GM13977 (cell line): ENCODE data around the gene PELI2.

Experiments
- DNase-seq: peaks from one replicate; pipeline ENCODE4 v3.0.0; 2012; ENCODE audit warnings: low spot score
- in situ Hi-C: fragments of 300-500 bp; cut with MboI; formaldehyde crosslinking; loops from one replicate; pipeline ENCODE4 v1.12.0; 2022; ENCODE audit warnings: low sequenced_read_pairs, low pct_unique_long_range_greater_than_20kb, mixed read lengths, inconsistent platforms; ENCODE audit not compliant: unreplicated experiment
- TF ChIP-seq, protein P1 (sequence below): IDR thresholded peaks from 2 replicates; pipeline ENCODE4 v1.5.1; 2012; ENCODE audit warnings: mild to moderate bottlenecking, control low read depth; ENCODE audit not compliant: insufficient read depth; ENCODE audit errors: extremely low read depth, missing control alignments

The PELI2 gene

DNA sequence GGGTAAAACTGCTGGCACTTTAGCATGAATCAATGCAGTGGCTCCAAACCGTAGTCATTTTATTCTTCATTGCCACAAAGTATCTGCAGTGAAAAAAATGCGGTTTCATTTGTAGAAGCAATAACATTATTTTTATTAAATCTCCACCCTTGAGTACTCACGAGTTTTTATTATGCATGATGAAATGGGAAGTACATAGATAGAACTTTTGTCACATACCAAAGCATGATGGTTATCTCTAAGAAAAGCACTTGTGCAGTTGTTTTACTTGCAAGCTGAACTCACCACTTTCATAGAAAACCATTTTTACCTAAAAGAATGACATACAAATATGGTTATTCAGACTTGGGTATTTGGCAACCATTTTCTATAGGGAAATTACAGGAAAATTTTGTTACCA is 90.3 kb downstream of the PELI2 start:
- no peak for DNase-seq
- TF ChIP-seq, protein P1, sequence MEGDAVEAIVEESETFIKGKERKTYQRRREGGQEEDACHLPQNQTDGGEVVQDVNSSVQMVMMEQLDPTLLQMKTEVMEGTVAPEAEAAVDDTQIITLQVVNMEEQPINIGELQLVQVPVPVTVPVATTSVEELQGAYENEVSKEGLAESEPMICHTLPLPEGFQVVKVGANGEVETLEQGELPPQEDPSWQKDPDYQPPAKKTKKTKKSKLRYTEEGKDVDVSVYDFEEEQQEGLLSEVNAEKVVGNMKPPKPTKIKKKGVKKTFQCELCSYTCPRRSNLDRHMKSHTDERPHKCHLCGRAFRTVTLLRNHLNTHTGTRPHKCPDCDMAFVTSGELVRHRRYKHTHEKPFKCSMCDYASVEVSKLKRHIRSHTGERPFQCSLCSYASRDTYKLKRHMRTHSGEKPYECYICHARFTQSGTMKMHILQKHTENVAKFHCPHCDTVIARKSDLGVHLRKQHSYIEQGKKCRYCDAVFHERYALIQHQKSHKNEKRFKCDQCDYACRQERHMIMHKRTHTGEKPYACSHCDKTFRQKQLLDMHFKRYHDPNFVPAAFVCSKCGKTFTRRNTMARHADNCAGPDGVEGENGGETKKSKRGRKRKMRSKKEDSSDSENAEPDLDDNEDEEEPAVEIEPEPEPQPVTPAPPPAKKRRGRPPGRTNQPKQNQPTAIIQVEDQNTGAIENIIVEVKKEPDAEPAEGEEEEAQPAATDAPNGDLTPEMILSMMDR: no peak
- in situ Hi-C loops: no loop called here

DNA sequence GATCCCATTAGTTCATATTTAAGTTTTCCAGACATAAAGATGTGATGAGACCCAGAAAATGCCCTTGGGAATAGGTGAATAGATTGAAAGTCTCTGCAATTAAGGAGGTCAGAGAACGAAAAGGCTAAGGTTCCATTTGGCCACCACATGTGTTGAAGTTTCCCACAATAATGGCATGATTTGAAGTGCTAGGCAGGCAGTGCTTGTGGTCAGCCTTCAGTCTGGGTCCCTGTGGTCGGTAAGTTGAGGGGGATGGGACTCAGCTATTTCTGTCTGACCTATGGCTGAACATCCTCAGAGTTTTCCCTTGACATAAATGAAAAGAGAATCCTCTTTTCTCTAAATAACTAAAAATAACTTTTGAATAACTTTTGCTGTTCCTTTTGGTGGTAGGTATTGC is 92.4 kb downstream of the PELI2 start:
- in situ Hi-C loops: no loop called here

DNA sequence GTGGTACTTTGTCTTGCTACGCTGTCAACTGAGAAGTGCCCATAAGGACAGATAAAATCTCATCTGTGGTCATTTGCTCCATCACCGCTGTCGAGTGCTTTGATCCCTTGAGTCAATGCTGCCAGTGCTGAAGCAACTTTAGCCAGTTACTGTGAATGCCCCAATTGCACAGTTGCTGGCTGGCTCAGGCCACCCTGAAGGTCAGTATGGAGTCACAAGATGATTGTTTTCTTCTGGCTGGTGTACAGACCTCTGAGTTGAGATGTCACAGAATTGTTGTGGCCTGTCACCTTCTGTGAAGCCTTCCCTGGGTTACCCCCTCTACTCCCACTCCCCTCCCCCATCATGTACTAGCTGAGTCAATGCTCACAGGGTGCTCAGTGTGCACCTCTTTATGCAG is 92.9 kb downstream of the PELI2 start:
- no peak for DNase-seq
- TF ChIP-seq, protein P1: no peak
- in situ Hi-C loops: no loop called here

More for the DNA sequence above, 92.4 kb downstream of the PELI2 start:
- TF ChIP-seq, protein P1: no peak
- no peak for DNase-seq

DNA sequence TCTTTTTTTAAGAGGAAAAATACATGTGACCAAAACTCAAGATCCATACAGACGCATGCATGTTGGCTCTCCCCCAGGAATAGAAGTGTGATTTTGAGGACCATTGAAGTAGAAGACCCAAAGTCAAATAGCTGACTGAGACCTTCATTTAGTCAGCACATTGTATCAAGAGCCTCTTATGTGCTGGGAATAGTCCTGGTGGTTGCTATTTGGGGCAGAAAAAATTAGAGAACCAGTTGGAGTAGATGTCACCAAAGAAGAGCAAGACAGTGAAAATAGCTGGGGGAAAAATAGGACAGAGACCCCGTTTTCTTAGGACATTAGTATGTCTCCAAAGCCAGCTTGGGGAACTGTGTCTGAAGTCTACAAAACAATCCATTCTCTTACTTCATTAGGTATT is 93.6 kb downstream of the PELI2 start:
- DNase-seq: no peak
- TF ChIP-seq, protein P1: no peak
- in situ Hi-C loops: no loop called here

DNA sequence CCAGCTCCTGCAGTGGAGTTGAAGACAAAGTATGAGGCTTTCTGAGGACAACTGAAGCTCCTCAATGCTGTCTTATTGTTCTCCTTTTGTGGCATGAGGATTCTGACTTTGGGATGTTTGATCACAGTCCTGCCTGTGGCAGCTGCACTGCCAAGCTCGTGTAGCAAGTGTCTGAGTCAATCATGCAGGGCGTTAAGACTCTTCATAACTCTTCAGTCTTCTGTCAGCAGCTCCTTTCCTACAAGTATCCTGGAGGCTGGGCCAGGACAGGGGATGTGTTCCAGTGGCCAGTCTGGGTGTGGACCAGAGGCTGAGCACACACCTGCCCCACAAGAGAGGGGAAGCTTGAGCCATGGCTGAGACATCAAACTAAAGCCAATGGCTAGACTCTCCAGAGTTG is 94.3 kb downstream of the PELI2 start:
- in situ Hi-C loops: no loop called here
- no peak for DNase-seq
- TF ChIP-seq, protein P1: no peak

DNA sequence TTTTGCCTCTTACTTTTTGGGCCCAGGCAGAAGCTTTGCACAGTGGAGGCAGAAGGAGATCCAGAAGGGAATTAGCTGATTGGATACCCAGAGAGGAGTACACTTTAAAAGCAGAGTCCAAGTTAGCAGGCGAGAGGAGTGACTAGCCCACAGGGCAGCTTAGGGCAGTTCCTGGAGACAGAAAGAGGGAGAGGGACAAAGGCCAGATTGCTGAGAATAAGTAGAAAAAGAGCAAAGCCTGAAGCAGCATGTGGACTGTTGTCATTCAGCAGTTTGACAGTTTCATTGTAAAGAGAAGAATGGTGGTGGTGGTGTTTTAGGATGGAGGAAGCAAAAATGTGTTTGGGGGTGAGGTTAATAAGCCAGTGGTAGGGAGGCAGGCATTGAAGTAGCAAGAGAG is 95.1 kb downstream of the PELI2 start:
- in situ Hi-C loops: no loop called here
- TF ChIP-seq, protein P1: no peak
- no peak for DNase-seq

DNA sequence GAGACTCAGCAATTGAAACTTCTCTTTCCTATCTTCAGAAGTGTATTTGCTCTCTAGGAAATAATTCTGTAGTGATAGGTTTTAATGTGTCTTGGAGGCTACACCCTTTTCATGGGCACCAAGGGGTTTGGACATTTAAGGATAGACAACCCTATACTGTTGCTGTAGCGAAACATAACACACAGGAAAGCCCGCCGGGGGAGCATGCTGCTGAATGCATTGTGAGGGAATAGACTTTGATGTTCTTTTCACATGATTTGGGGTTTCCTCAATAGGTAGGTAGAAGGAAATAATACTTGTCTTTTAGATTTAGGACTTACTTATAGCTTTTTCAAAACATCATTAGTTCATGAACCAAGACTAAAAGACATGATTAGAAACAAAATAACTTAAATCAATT is 97.0 kb downstream of the PELI2 start:
- in situ Hi-C loops: no loop called here
- no peak for DNase-seq
- TF ChIP-seq, protein P1: no peak
